HFFc6 (cell line): ENCODE results near the gene NYNRIN. TPM values are rescaled to one million over a fixed set of nuclear protein-coding genes. Genes with fewer than 3 reads are reported as not detected.

Experiments used
- DNase-seq: peaks from one replicate; pipeline ENCODE4 v3.0.0-alpha.2; 2018
- H3K27ac Mint-ChIP-seq: 2 replicates; pipeline ENCODE4 v1.8.0; 2020; ENCODE audit warnings: mild to moderate bottlenecking, mixed read lengths
- H3K27me3 Mint-ChIP-seq: 2 replicates; pipeline ENCODE4 v1.8.0; 2021; ENCODE audit warnings: mild to moderate bottlenecking, moderate library complexity, mixed read lengths; ENCODE audit not compliant: insufficient read depth
- H3K36me3 Mint-ChIP-seq: 2 replicates; pipeline ENCODE4 v1.8.0; 2021; ENCODE audit warnings: low read depth, mixed read lengths
- H3K4me1 Mint-ChIP-seq: 2 replicates; pipeline ENCODE4 v1.8.0; 2020; ENCODE audit warnings: low read depth, mixed read lengths
- H3K4me3 Mint-ChIP-seq: 2 replicates; pipeline ENCODE4 v1.8.0; 2020; ENCODE audit warnings: mild to moderate bottlenecking, moderate library complexity, mixed read lengths
- H3K9me3 Mint-ChIP-seq: 2 replicates; pipeline ENCODE4 v1.8.0; 2020; ENCODE audit warnings: mild to moderate bottlenecking, mixed read lengths
- CTCF ChIP-seq: fragments of 200-600 bp; sonication (generic); IDR thresholded peaks from 2 replicates; pipeline ENCODE4 v1.5.0; 2021; ENCODE audit warnings: antibody characterized with exemption, mild to moderate bottlenecking
- total RNA-seq, 6 experiments: library from RNA; stranded (reverse); fragmentation: NEBNext Ultra II Directional; extraction: Animal tissue kit (Norgen Biotek cat#: 25700); gene quantifications; 2 replicates in 1 of 6; 3 replicates in 5 of 6; pipeline ENCODE4 v1.2.3, GENCODE V29; 2021

NYNRIN gene
- total RNA-seq, 6 experiments from 2014 or later, result 3.9 to 6.3 (median 4.1) TPM

- H3K4me3 Mint-ChIP-seq, result no peak overlapping the region
- H3K36me3 Mint-ChIP-seq, result peaks cover 21% of the 10 kb centered on the region
- no peak overlapping the region for H3K27ac Mint-ChIP-seq
- peaks cover 12% of the 10 kb centered on the region; the same call in 1 of the 2 replicates for H3K4me1 Mint-ChIP-seq
- no peak for DNase-seq
- no peak for TF ChIP-seq CTCF
- no peaks in the 10 kb centered on the region for H3K9me3 Mint-ChIP-seq
- peaks cover 2% of the 10 kb centered on the region for H3K27me3 Mint-ChIP-seq
These were observed 20.5 kb upstream of the NYNRIN start for GRCh38 chr14:24378327-24378726.

DNA sequence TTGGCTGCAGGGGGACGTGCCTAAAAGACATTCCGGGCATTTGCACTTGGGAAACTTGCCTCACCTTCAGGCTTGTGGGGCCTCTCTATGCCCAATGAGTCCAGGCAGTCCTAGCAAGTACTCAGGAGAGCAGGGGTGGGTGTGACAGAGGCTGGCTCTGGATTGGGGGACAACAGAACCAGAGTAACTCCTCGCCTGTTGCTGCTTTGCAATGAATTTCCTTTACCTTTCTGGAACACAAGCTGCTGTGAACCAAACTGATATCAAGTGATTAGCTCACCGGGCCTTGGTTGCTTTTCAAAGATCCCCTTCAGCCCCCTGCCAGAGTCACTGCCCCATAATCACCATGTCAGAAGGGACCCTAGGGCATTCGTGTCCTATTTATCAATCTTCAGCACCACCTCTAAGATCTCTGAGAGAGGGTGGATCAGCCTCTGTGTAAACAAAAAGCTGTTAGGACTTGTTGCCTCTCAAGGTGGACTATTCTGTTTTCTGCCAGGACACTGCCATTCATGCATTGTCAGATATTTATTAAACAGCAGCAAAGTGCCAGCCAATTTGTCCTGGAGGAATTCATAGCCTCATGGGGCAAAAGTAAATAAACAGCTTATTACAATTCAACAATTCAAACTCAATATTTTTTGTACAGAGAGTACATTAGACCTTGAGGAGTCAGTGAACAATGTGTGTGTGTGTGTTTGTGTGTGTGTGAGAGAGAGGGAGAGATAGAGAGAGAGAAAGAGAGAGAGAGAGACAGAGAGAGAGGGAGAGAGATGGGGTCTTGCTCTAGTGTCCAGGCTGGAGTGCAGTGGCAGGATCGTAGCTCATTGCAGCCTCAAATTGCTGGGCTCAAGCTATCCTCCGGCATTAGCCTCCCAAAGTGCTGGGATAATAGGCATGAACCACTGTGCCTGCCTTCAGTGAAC is 19.6 kb upstream of the NYNRIN start:
- no peak overlapping the region for H3K4me3 Mint-ChIP-seq
- H3K4me1 Mint-ChIP-seq, result peaks cover 12% of the 10 kb centered on the region; the same call in 1 of the 2 replicates
- DNase-seq, result no peak
- H3K9me3 Mint-ChIP-seq, result no peaks in the 10 kb centered on the region
- peaks cover 2% of the 10 kb centered on the region for H3K27me3 Mint-ChIP-seq
- no peak overlapping the region for H3K27ac Mint-ChIP-seq
- no peak for TF ChIP-seq CTCF
- H3K36me3 Mint-ChIP-seq, result peaks cover 12% of the 10 kb centered on the region

DNA sequence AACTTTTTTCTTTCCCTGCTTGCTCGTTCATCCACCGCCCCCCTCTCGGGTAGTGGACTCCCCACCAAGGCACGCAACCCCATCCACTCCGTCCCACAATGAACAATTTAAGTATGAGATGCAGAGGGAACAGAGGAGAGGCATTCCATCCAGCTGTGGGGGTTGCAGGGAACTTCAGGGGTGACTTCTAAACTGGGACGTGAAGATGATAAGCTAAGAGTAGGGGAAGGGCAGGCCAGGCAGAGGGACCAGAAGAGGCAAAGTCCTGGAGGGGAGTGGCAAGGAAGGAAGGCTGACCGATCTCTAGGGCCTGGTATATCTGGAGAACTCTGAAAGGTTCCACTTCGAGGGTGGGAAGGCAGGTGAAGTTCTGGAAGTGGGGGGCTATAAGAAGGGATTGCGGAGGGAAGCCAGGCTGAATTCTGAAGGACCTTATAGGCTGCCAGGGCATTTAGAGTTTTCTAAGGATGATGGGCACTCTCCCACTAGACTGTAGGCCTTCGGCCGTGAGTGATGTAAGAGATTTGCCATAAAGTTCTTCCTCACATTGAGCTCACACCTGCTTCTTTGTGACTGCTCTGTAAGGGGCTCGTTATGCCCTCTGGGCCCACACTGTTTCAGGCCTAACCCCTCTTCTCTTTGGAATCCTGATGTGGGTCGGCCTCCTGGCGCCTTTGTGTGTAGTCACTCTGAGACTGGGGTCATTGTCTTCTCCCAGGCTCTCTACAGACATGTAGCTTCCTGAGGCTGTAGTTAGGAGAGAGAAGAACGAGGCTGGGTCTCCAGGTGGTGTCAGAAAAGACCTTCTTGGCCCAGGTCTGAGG is 18.7 kb upstream of the NYNRIN start:
- Mint-ChIP-seq H3K4me1 (peaks cover 12% of the 10 kb centered on the region; the same call in 1 of the 2 replicates), H3K27me3 (peaks cover 2% of the 10 kb centered on the region), H3K27ac (no peak overlapping the region)

DNA sequence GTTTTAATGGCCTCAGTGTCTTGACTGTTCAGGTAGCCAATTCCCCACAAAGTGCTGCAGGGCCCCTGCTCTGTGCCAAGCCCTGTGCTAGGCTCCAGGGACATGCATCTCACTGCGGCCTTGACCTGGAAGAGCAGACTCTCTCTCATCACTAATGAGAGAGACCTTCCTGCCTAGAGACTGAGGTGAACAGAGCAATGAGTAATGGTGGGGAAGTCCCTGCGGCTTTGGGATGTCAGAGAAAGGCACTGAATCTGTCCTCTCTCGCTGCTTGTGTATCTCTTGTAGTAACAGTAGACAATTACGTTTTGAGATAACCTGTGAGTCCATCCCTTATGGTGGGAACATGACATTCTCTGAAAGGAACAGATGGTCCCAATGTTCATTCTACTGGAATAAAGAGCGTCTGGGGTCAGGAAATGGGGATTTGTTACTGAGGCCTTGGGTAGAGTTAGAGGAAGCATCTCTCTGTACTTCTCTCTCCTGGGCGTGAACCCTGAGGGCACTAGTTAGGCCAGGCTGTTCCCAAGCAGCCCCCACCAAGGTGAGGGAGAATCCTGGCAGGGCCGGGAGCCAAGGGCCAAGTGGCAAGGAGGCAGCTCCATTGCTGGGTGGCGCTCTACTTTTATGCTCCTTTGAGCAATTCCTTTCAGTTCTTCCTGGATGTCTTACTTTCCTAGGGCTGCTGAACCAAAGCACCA is 17.3 kb upstream of the NYNRIN start:
- H3K27me3 Mint-ChIP-seq, result peaks cover 2% of the 10 kb centered on the region
- H3K4me3 Mint-ChIP-seq, result no peak overlapping the region
- peaks cover 7% of the 10 kb centered on the region for H3K36me3 Mint-ChIP-seq
- no peak for TF ChIP-seq CTCF
- no peak for DNase-seq
- no peak overlapping the region for H3K27ac Mint-ChIP-seq
- no peaks in the 10 kb centered on the region for H3K9me3 Mint-ChIP-seq
- H3K4me1 Mint-ChIP-seq, result peaks cover 12% of the 10 kb centered on the region; the same call in 1 of the 2 replicates

More for the DNA sequence above, 18.7 kb upstream of the NYNRIN start:
- peaks cover 7% of the 10 kb centered on the region for H3K36me3 Mint-ChIP-seq
- H3K4me3 Mint-ChIP-seq, result no peak overlapping the region
- TF ChIP-seq CTCF, result no peak
- DNase-seq, result no peak
- H3K9me3 Mint-ChIP-seq, result no peaks in the 10 kb centered on the region

DNA sequence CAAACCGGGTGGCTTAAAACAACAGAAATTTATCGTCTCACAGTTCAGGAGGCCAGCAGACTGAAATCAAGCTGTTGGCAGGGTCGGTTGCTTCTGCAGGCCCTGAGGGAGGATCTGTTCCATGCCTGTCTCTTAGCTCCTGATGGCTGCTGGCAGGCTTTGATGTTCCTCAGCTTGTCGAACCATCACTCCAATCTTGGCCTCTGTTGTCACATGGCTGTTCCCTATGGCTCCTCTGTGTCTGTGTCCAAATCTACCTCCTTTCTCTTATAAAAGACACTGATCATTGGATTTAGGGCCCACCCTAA is 16.8 kb upstream of the NYNRIN start:
- TF ChIP-seq CTCF, result no peak
- Mint-ChIP-seq H3K9me3 (no peaks in the 10 kb centered on the region), H3K4me1 (peaks cover 10% of the 10 kb centered on the region; the same call in 1 of the 2 replicates), H3K36me3 (peaks cover 3% of the 10 kb centered on the region), H3K4me3 (no peak overlapping the region), H3K27me3 (peaks cover 7% of the 10 kb centered on the region), H3K27ac (no peak overlapping the region)
- no peak for DNase-seq
